WTC11 (cell line): Measurements from ENCODE around the gene KCNK16. TPM values are rescaled to one million over a fixed set of nuclear protein-coding genes. Genes with fewer than 3 reads are reported as not detected.

ENCODE experiments used
- ATAC-seq: fragments of 200-7000 bp; cut with Tn5 transposase; 2 replicates; pipeline ENCODE4 v1.10.0; 2021; ENCODE audit warnings: mild to moderate bottlenecking, moderate library complexity
- CTCF ChIA-PET: fragments of 300-600 bp; sonication (Branson Sonifier 250); formaldehyde crosslinking; loops from one replicate; lab custom pipeline; 2021; ENCODE audit warnings: antibody characterized with exemption; lab: Charles Lee
- POLR2A ChIA-PET: fragments of 350-600 bp; sonication (Branson Sonifier 250); formaldehyde crosslinking; loops from one replicate; lab custom pipeline; 2021; ENCODE audit warnings: antibody characterized with exemption; lab: Charles Lee
- DNase-seq: peaks from one replicate; pipeline ENCODE4 v3.0.0; 2021; ENCODE audit warnings: low spot score
- H3K27ac Mint-ChIP-seq: 2 replicates; pipeline ENCODE4 v1.8.0; 2021; ENCODE audit warnings: mixed read lengths
- H3K27me3 Mint-ChIP-seq: 2 replicates; pipeline ENCODE4 v1.8.0; 2021; ENCODE audit warnings: low read depth, mild to moderate bottlenecking, moderate library complexity, mixed read lengths
- H3K36me3 Mint-ChIP-seq: 2 replicates; pipeline ENCODE4 v1.8.0; 2021; ENCODE audit warnings: mixed read lengths
- H3K4me1 Mint-ChIP-seq: 2 replicates; pipeline ENCODE4 v1.8.0; 2022; ENCODE audit warnings: mixed read lengths
- H3K4me3 Mint-ChIP-seq: 2 replicates; pipeline ENCODE4 v1.8.0; 2021; ENCODE audit warnings: mild to moderate bottlenecking, moderate library complexity, mixed read lengths
- H3K9me3 Mint-ChIP-seq: 2 replicates; pipeline ENCODE4 v1.8.0; 2021; ENCODE audit warnings: mixed read lengths
- ATF6 ChIP-seq: sonication (generic); formaldehyde crosslinking; IDR thresholded peaks from 2 replicates; pipeline ENCODE4 v1.8.1; 2023; ENCODE audit warnings: mild to moderate bottlenecking, missing genetic modification reagents
- CBFB ChIP-seq: sonication (generic); formaldehyde crosslinking; IDR thresholded peaks from 2 replicates; pipeline ENCODE4 v1.8.1; 2022; ENCODE audit warnings: mild to moderate bottlenecking, low read depth, missing genetic modification reagents
- CTCF ChIP-seq: fragments of 200-600 bp; IDR thresholded peaks from 2 replicates; pipeline ENCODE4 v1.8.0; 2022; ENCODE audit warnings: antibody characterized with exemption
- FOXK1 ChIP-seq: sonication (generic); formaldehyde crosslinking; IDR thresholded peaks from 2 replicates; pipeline ENCODE4 v1.8.0; 2022; ENCODE audit warnings: mild to moderate bottlenecking, moderate library complexity, missing genetic modification reagents
- GABPB1 ChIP-seq: sonication (generic); formaldehyde crosslinking; IDR thresholded peaks from 2 replicates; pipeline ENCODE4 v1.8.1; 2023; ENCODE audit warnings: mild to moderate bottlenecking, missing genetic modification reagents
- HMGXB4 ChIP-seq: sonication (generic); formaldehyde crosslinking; IDR thresholded peaks from 2 replicates; pipeline ENCODE4 v1.8.1; 2023; ENCODE audit warnings: mild to moderate bottlenecking, moderate library complexity, missing genetic modification reagents
- IRF1 ChIP-seq: sonication (generic); formaldehyde crosslinking; IDR thresholded peaks from 2 replicates; pipeline ENCODE4 v1.8.0; 2023; ENCODE audit warnings: missing genetic modification reagents
- OVOL2 ChIP-seq: fragments of 250-450 bp; sonication (Bioruptor Pico); IDR thresholded peaks from 2 replicates; pipeline ENCODE4 v1.9.0; 2021; ENCODE audit warnings: mild to moderate bottlenecking, borderline replicate concordance
- TEAD1 ChIP-seq: sonication (generic); formaldehyde crosslinking; IDR thresholded peaks from 2 replicates; pipeline ENCODE4 v1.8.0; 2022; ENCODE audit warnings: mild to moderate bottlenecking, missing genetic modification reagents
- USF1 ChIP-seq: sonication (generic); formaldehyde crosslinking; IDR thresholded peaks from 2 replicates; pipeline ENCODE4 v1.8.0; 2022; ENCODE audit warnings: mild to moderate bottlenecking, missing genetic modification reagents
- ZBTB21 ChIP-seq: sonication (generic); formaldehyde crosslinking; IDR thresholded peaks from 2 replicates; pipeline ENCODE4 v1.8.1; 2023; ENCODE audit warnings: mild to moderate bottlenecking, missing genetic modification reagents, borderline replicate concordance
- ZMAT4 ChIP-seq: fragments of 250-450 bp; sonication (Bioruptor Pico); IDR thresholded peaks from 2 replicates; pipeline ENCODE4 v1.9.0; 2021; ENCODE audit warnings: mild to moderate bottlenecking
- ZNF138 ChIP-seq: sonication (generic); formaldehyde crosslinking; conservative IDR thresholded peaks from 2 replicates; pipeline ENCODE4 v1.8.1; 2022; ENCODE audit warnings: mild to moderate bottlenecking, moderate library complexity, missing genetic modification reagents
- ZNF263 ChIP-seq: sonication (generic); formaldehyde crosslinking; IDR thresholded peaks from 2 replicates; pipeline ENCODE4 v1.8.1; 2022; ENCODE audit warnings: low read depth, mild to moderate bottlenecking, moderate library complexity, missing genetic modification reagents
- ZNF396 ChIP-seq: fragments of 250-450 bp; sonication (Bioruptor Pico); IDR thresholded peaks from 2 replicates; pipeline ENCODE4 v1.8.0; 2021; ENCODE audit warnings: mild to moderate bottlenecking, moderate library complexity, borderline replicate concordance
- ZNF423 ChIP-seq: fragments of 250-450 bp; sonication (Bioruptor Pico); IDR thresholded peaks from 2 replicates; pipeline ENCODE4 v2.1.2; 2022; ENCODE audit warnings: mild to moderate bottlenecking, moderate library complexity
- ZNF512 ChIP-seq: sonication (generic); formaldehyde crosslinking; IDR thresholded peaks from 2 replicates; pipeline ENCODE4 v1.8.1; 2022; ENCODE audit warnings: missing genetic modification reagents, borderline replicate concordance
- total RNA-seq: library from RNA; stranded (reverse); gene quantifications from 3 replicates; pipeline ENCODE4 v1.2.3, GENCODE V29; 2021

Gene KCNK16
- total RNA-seq, 1 experiment from 2014 or later: not detected

GRCh38 chr6:39348740-39349139 is 26.2 kb upstream of the KCNK16 start:
- ATAC-seq (no peak), DNase-seq (no peak)
- POLR2A ChIA-PET: no interaction called here
- Mint-ChIP-seq H3K36me3 (no peaks in the 10 kb centered on the region), H3K9me3 (peaks cover 3% of the 10 kb centered on the region), H3K27me3 (no peaks in the 10 kb centered on the region), H3K4me3 (no peak overlapping the region), H3K4me1 (peaks cover 18% of the 10 kb centered on the region), H3K27ac (no peak overlapping the region)
- CTCF ChIA-PET: interaction anchor here (0.9 to 1.6 kb wide), 7 partner anchors 9 to 366 kb away, joined by 3 to 9 read pairs (median 3); no protein-coding TSS in a partner anchor
- TF ChIP-seq FOXK1 (CRISPR knock-in tag) (no peak), ATF6 (CRISPR knock-in tag) (no peak), IRF1 (CRISPR knock-in tag) (no peak), GABPB1 (CRISPR knock-in tag) (no peak)

GRCh38 chr6:39347906-39348585 is 25.5 kb upstream of the KCNK16 start:
- no peak for TF ChIP-seq CBFB (CRISPR knock-in tag)
- TF ChIP-seq CTCF: peak; percentile 91
- TF ChIP-seq, all 79 proteins: peak for 1
- ATAC-seq (peak; percentile 77), DNase-seq (peak; percentile 87)
- Mint-ChIP-seq H3K4me3 (no peak overlapping the region), H3K27ac (no peak overlapping the region), H3K4me1 (peaks cover 25% of the 10 kb centered on the region), H3K9me3 (peaks cover 3% of the 10 kb centered on the region), H3K27me3 (no peaks in the 10 kb centered on the region), H3K36me3 (no peaks in the 10 kb centered on the region)
- POLR2A ChIA-PET: no interaction called here
- CTCF ChIA-PET: interaction anchor here (0.6 to 2.2 kb wide), 9 partner anchors 9 to 366 kb away, joined by 3 to 9 read pairs (median 3); no protein-coding TSS in a partner anchor

- DNase-seq (no peak), ATAC-seq (no peak)
- H3K4me1 Mint-ChIP-seq: peaks cover 25% of the 10 kb centered on the region
- CTCF ChIA-PET: interaction anchor here (1.0 to 2.2 kb wide), 3 partner anchors 12 to 259 kb away, joined by 3 to 6 read pairs (median 3); no protein-coding TSS in a partner anchor
- POLR2A ChIA-PET: no interaction called here
- H3K27ac Mint-ChIP-seq: no peak overlapping the region
- H3K4me3 Mint-ChIP-seq: no peak overlapping the region
- H3K27me3 Mint-ChIP-seq: no peaks in the 10 kb centered on the region
- no peaks in the 10 kb centered on the region for H3K36me3 Mint-ChIP-seq
- peaks cover 3% of the 10 kb centered on the region for H3K9me3 Mint-ChIP-seq
- TF ChIP-seq ZNF263 (CRISPR knock-in tag): no peak
- no peak for TF ChIP-seq ZBTB21 (CRISPR knock-in tag)
- TF ChIP-seq ZMAT4: no peak
- TF ChIP-seq OVOL2 (CRISPR knock-in tag): no peak
- no peak for TF ChIP-seq TEAD1 (CRISPR knock-in tag)
- no peak for TF ChIP-seq USF1 (CRISPR knock-in tag)
- TF ChIP-seq ZNF512 (CRISPR knock-in tag): no peak
- no peak for TF ChIP-seq ZNF138
- no peak for TF ChIP-seq ZNF396 (CRISPR knock-in tag)
- no peak for TF ChIP-seq ZNF423 (CRISPR knock-in tag)
- no peak for TF ChIP-seq GABPB1 (CRISPR knock-in tag)
- TF ChIP-seq HMGXB4 (CRISPR knock-in tag): no peak
Observed at GRCh38 chr6:39347206-39347605, 24.7 kb upstream of the KCNK16 start.
